ENCODE measurements around the gene GMDS. TPM values are rescaled to one million over a fixed set of nuclear protein-coding genes. Genes with fewer than 3 reads are reported as not detected.

The GMDS gene
- total RNA-seq, 1 donor from 2014 or later, result 35.7 TPM

- H3K27ac Mint-ChIP-seq, result no peak overlapping the region
- no peaks in the 10 kb centered on the region for H3K36me3 Mint-ChIP-seq (ENCODE audit: low read depth)
- intact Hi-C loops (cut with micrococcal nuclease), result no loop called here
- H3K27me3 Mint-ChIP-seq (ENCODE audit: low read depth), result peaks cover 5% of the 10 kb centered on the region
- no peak for DNase-seq (ENCODE audit: low spot score)
- no peaks in the 10 kb centered on the region for H3K4me1 Mint-ChIP-seq (ENCODE audit: low read depth)
- peaks cover 7% of the 10 kb centered on the region for H3K9me3 Mint-ChIP-seq
- H3K4me3 Mint-ChIP-seq (ENCODE audit: low read depth), result no peak overlapping the region
Observed at GRCh38 chr6:2044192-2044591, 201.2 kb downstream of the GMDS start.

- Mint-ChIP-seq H3K36me3 (ENCODE audit: low read depth) (no peaks in the 10 kb centered on the region), H3K4me1 (ENCODE audit: low read depth) (peaks cover 10% of the 10 kb centered on the region), H3K4me3 (ENCODE audit: low read depth) (no peak overlapping the region)
Observed at GRCh38 chr6:2042956-2043648, 202.3 kb downstream of the GMDS start.

GRCh38 chr6:2038092-2038491, 207.3 kb downstream of the GMDS start:
- DNase-seq (ENCODE audit: low spot score), result peak; percentile 47
- peaks cover 6% of the 10 kb centered on the region for H3K36me3 Mint-ChIP-seq (ENCODE audit: low read depth)
- intact Hi-C loops (cut with micrococcal nuclease), result loop anchor here (5.0 kb wide), 1 partner anchor 44 kb away; no protein-coding TSS in a partner anchor
- H3K27me3 Mint-ChIP-seq (ENCODE audit: low read depth), result peaks cover 16% of the 10 kb centered on the region
- no peak overlapping the region for H3K4me3 Mint-ChIP-seq (ENCODE audit: low read depth)
- peaks cover 33% of the 10 kb centered on the region for H3K4me1 Mint-ChIP-seq (ENCODE audit: low read depth)
- H3K27ac Mint-ChIP-seq, result no peak overlapping the region
- H3K9me3 Mint-ChIP-seq, result no peaks in the 10 kb centered on the region

More at GRCh38 chr6:2042956-2043648, 202.3 kb downstream of the GMDS start:
- intact Hi-C loops (cut with micrococcal nuclease), result no loop called here
- Mint-ChIP-seq H3K9me3 (peaks cover 7% of the 10 kb centered on the region), H3K27ac (no peak overlapping the region), H3K27me3 (ENCODE audit: low read depth) (peaks cover 5% of the 10 kb centered on the region)
- no peak for DNase-seq (ENCODE audit: low spot score)

- peaks cover 16% of the 10 kb centered on the region for H3K27me3 Mint-ChIP-seq (ENCODE audit: low read depth)
- no peak for DNase-seq (ENCODE audit: low spot score)
- no peak overlapping the region for H3K27ac Mint-ChIP-seq
- H3K4me1 Mint-ChIP-seq (ENCODE audit: low read depth), result peaks cover 33% of the 10 kb centered on the region
- no peaks in the 10 kb centered on the region for H3K9me3 Mint-ChIP-seq
- no peak overlapping the region for H3K4me3 Mint-ChIP-seq (ENCODE audit: low read depth)
- peaks cover 6% of the 10 kb centered on the region for H3K36me3 Mint-ChIP-seq (ENCODE audit: low read depth)
- intact Hi-C loops (cut with micrococcal nuclease), result loop anchor here (5.0 kb wide), 1 partner anchor 45 kb away; no protein-coding TSS in a partner anchor
Observed at GRCh38 chr6:2037237-2037926, 208.0 kb downstream of the GMDS start.

GRCh38 chr6:2036710-2037023, 208.7 kb downstream of the GMDS start:
- no peak for DNase-seq (ENCODE audit: low spot score)
- Mint-ChIP-seq H3K4me3 (ENCODE audit: low read depth) (no peak overlapping the region), H3K27ac (no peak overlapping the region), H3K27me3 (ENCODE audit: low read depth) (peaks cover 14% of the 10 kb centered on the region), H3K4me1 (ENCODE audit: low read depth) (peaks cover 33% of the 10 kb centered on the region), H3K36me3 (ENCODE audit: low read depth) (peaks cover 6% of the 10 kb centered on the region), H3K9me3 (no peaks in the 10 kb centered on the region)
- intact Hi-C loops (cut with micrococcal nuclease), result loop anchor here (5.0 kb wide), 1 partner anchor 46 kb away; no protein-coding TSS in a partner anchor

- intact Hi-C loops (cut with micrococcal nuclease), result loop anchor here (5.0 kb wide), 1 partner anchor 46 kb away; no protein-coding TSS in a partner anchor
- no peak for DNase-seq (ENCODE audit: low spot score)
- H3K9me3 Mint-ChIP-seq, result no peaks in the 10 kb centered on the region
- H3K4me1 Mint-ChIP-seq (ENCODE audit: low read depth), result peaks cover 33% of the 10 kb centered on the region
- H3K4me3 Mint-ChIP-seq (ENCODE audit: low read depth), result no peak overlapping the region
- peaks cover 6% of the 10 kb centered on the region for H3K36me3 Mint-ChIP-seq (ENCODE audit: low read depth)
- H3K27me3 Mint-ChIP-seq (ENCODE audit: low read depth), result peaks cover 14% of the 10 kb centered on the region
- no peak overlapping the region for H3K27ac Mint-ChIP-seq
Observed at GRCh38 chr6:2035826-2036709, 209.3 kb downstream of the GMDS start.

GRCh38 chr6:2035046-2035445, 210.4 kb downstream of the GMDS start:
- peaks cover 6% of the 10 kb centered on the region for H3K36me3 Mint-ChIP-seq (ENCODE audit: low read depth)
- peaks cover 33% of the 10 kb centered on the region for H3K4me1 Mint-ChIP-seq (ENCODE audit: low read depth)
- H3K27me3 Mint-ChIP-seq (ENCODE audit: low read depth), result peaks cover 11% of the 10 kb centered on the region
- DNase-seq (ENCODE audit: low spot score), result no peak
- no peak overlapping the region for H3K27ac Mint-ChIP-seq
- H3K9me3 Mint-ChIP-seq, result no peaks in the 10 kb centered on the region
- no peak overlapping the region for H3K4me3 Mint-ChIP-seq (ENCODE audit: low read depth)
- intact Hi-C loops (cut with micrococcal nuclease), result loop anchor here (5.0 kb wide), 1 partner anchor 47 kb away; no protein-coding TSS in a partner anchor

GRCh38 chr6:2034256-2034655, 211.1 kb downstream of the GMDS start:
- peaks cover 6% of the 10 kb centered on the region for H3K36me3 Mint-ChIP-seq (ENCODE audit: low read depth)
- intact Hi-C loops (cut with micrococcal nuclease), result no loop called here
- no peak overlapping the region for H3K27ac Mint-ChIP-seq
- peaks cover 11% of the 10 kb centered on the region for H3K27me3 Mint-ChIP-seq (ENCODE audit: low read depth)
- no peak for DNase-seq (ENCODE audit: low spot score)
- no peaks in the 10 kb centered on the region for H3K9me3 Mint-ChIP-seq
- no peak overlapping the region for H3K4me3 Mint-ChIP-seq (ENCODE audit: low read depth)
- H3K4me1 Mint-ChIP-seq (ENCODE audit: low read depth), result peaks cover 33% of the 10 kb centered on the region

- Mint-ChIP-seq H3K4me1 (ENCODE audit: low read depth) (peaks cover 31% of the 10 kb centered on the region), H3K4me3 (ENCODE audit: low read depth) (no peak overlapping the region), H3K27ac (no peak overlapping the region), H3K36me3 (ENCODE audit: low read depth) (peaks cover 6% of the 10 kb centered on the region), H3K9me3 (no peaks in the 10 kb centered on the region), H3K27me3 (ENCODE audit: low read depth) (peaks cover 13% of the 10 kb centered on the region)
- DNase-seq (ENCODE audit: low spot score), result no peak
- intact Hi-C loops (cut with micrococcal nuclease), result no loop called here
Observed at GRCh38 chr6:2033544-2033943, 211.9 kb downstream of the GMDS start.

- Mint-ChIP-seq H3K9me3 (no peaks in the 10 kb centered on the region), H3K27ac (no peak overlapping the region), H3K36me3 (ENCODE audit: low read depth) (peaks cover 6% of the 10 kb centered on the region), H3K4me1 (ENCODE audit: low read depth) (peaks cover 17% of the 10 kb centered on the region), H3K27me3 (ENCODE audit: low read depth) (peaks cover 4% of the 10 kb centered on the region), H3K4me3 (ENCODE audit: low read depth) (no peak overlapping the region)
- DNase-seq (ENCODE audit: low spot score), result no peak
- intact Hi-C loops (cut with micrococcal nuclease), result no loop called here
Observed at GRCh38 chr6:2030682-2031244, 214.6 kb downstream of the GMDS start.

- intact Hi-C loops (cut with micrococcal nuclease), result no loop called here
- H3K27me3 Mint-ChIP-seq (ENCODE audit: low read depth), result peaks cover 4% of the 10 kb centered on the region
- H3K9me3 Mint-ChIP-seq, result no peaks in the 10 kb centered on the region
- H3K36me3 Mint-ChIP-seq (ENCODE audit: low read depth), result peaks cover 6% of the 10 kb centered on the region
- DNase-seq (ENCODE audit: low spot score), result no peak
- H3K4me3 Mint-ChIP-seq (ENCODE audit: low read depth), result no peak overlapping the region
- no peak overlapping the region for H3K27ac Mint-ChIP-seq
- H3K4me1 Mint-ChIP-seq (ENCODE audit: low read depth), result peaks cover 13% of the 10 kb centered on the region
Observed at GRCh38 chr6:2029952-2030351, 215.5 kb downstream of the GMDS start.

GRCh38 chr6:2029130-2029794, 216.1 kb downstream of the GMDS start:
- H3K9me3 Mint-ChIP-seq, result no peaks in the 10 kb centered on the region
- no peak overlapping the region for H3K27ac Mint-ChIP-seq
- H3K27me3 Mint-ChIP-seq (ENCODE audit: low read depth), result peaks cover 8% of the 10 kb centered on the region
- H3K36me3 Mint-ChIP-seq (ENCODE audit: low read depth), result peaks cover 2% of the 10 kb centered on the region
- DNase-seq (ENCODE audit: low spot score), result no peak
- H3K4me1 Mint-ChIP-seq (ENCODE audit: low read depth), result peaks cover 13% of the 10 kb centered on the region
- H3K4me3 Mint-ChIP-seq (ENCODE audit: low read depth), result no peak overlapping the region
- intact Hi-C loops (cut with micrococcal nuclease), result no loop called here

Data from activated T-helper 2 cell treated with anti-CD3 and anti-CD28 coated beads, Interferon-gamma antibody, Interleukin-2, Interleukin-4, amounts not matched to agents 10 μg/mL and 5 μg/mL and 100 μg/mL, durations not matched to agents 14 hours and 24 hours and 36 hours (primary cell).